CD4-positive, alpha-beta T cell treated with Interleukin-1 beta for 1 hour (primary cell): Measurements from ENCODE around the gene CEP70.
"Not testable (repeated sequence)": the region's sequence is repeated elsewhere in the genome, so short reads cannot be mapped to it uniquely, and the experiment has no call there.

Experiments used
- DNase-seq, 2 donors: peaks; one replicate each; pipeline ENCODE4 v3.0.0-alpha.2; 2020 to 2022

The CEP70 gene

GRCh38 chr3:138588445-138588844 lies 5.6 kb downstream of the CEP70 start:
- DNase-seq: no peak

DNA sequence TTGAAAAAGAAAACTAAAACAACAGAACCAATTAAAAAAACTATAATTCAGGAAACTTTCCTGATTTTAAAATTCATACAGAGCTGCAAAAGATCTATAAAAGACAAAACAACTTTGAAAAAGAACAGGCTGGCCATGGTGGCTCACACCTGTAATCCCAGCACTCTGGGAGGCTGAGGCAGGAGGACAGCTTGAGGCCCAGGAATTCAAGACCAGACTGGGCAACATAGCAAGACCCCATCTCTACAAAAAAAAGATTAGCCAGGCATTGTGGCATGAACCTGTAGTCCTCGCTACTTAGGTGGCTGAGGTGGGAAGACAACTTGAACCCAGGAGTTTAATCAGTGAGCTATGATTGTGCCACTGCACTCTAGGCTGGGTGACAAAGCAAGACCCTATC lies 6.7 kb downstream of the CEP70 start:
- no peak for DNase-seq

DNA sequence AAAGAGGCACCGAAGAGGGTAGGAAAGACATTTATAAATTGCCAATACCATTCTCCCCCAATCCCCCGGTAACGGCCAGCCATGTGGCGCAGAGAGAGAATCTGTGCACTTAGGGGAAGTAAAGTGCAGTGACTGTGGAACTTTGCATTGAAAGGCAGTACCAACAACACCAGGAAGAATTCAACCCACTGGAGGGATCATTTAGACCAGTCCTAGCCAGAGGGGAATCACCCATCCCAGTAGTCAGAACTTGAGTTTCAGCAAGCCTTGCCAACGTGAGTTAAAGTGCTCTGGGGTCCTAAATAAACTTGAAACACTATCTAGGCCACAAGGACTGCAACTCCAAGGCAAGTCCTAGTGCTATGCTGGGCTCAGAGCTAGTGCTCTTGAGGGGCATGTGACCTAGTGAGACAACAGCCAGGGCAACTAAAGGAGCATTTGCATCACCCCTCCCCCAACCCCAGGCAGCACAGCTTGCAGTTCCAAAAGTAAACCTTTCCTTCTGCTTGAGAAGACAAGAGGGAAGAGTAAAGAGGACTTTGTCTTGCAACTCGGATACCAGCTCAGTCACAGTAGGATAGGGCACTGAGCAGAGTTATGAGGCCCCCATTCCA lies 15.0 kb downstream of the CEP70 start:
- DNase-seq: no peak

DNA sequence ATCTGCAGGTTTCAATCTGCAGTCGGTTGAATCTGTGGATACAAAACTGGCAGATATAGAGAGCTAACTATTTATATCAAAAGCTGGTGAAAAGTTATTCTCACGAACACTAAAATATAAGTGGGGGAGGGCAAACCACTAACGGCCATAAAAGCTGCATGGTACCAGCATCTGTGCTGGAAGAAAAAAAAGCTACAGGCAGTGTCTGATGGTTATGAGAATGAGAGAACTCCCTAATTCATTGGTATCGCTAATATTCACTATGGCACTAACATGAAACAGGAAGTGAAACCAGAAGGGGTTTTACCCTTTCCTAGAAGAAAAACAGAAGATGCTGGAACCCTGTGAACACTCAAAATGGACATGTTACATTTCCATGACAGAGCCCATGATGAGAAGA lies 15.9 kb downstream of the CEP70 start:
- DNase-seq: peak in 1 of 2 donors; percentile 11

GRCh38 chr3:138573138-138573537 lies 20.9 kb downstream of the CEP70 start:
- no peak for DNase-seq

GRCh38 chr3:138569624-138570023 lies 24.4 kb downstream of the CEP70 start:
- not testable (repeated sequence) for DNase-seq

- no peak for DNase-seq
These were observed 25.0 kb downstream of the CEP70 start for GRCh38 chr3:138569090-138569489.

DNA sequence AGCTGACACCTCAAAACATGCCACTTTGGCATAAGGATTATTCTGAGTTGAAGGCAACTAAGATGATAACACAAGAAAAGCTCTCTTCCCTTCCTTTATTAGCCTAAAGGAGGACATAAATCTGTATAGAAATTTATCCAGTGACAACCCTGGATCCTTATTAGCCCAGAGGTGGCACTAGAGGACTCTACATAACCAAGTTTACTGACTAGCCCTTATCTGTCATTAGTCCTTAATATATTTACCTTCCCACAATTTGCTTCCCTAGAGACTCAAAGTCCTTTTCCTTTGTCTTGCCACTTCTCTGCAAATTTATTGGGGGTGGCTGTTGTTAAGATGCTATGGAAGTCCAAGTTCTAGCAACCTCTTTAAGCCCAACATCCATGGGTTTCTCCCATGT lies 26.7 kb downstream of the CEP70 start:
- DNase-seq: no peak

DNA sequence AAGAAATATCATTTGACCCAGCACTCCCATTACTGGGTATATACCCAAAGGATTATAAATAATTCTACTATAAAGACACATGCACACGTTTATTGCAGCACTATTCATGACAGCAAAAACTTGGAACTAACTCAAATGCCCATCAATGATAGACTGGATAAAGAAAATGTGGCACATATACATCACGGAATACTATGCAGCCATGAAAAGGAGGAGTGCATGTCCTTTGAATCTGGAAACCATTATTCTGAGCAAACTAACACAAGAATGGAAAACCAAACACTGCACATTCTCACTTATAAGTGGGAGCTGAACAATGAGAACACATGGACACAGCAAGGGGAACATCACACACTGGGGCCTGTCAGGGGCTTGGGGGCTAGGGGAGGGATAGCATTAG lies 27.8 kb downstream of the CEP70 start:
- not testable (repeated sequence) for DNase-seq

GRCh38 chr3:138562902-138563301 lies 31.2 kb downstream of the CEP70 start:
- not testable (repeated sequence) for DNase-seq

GRCh38 chr3:138560501-138560900 lies 33.6 kb downstream of the CEP70 start:
- DNase-seq: no peak

DNA sequence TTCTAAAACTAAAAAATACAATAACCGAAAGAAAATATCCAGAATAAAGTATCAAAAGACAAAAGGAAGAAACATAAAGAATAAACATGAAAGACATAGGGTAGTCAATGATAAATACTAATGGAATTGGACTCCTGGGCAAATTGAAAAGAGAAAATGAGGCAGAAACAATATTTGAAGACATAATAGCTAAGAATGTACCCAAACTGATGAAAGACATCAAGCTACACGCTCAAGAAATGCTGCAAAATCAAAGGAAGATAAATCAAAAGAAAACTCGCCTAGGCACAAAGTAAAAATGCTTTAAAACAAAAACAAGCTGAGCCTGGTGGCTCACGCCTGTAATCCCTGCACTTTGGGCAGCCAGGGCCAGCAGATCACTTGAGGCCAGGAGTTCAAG lies 34.9 kb downstream of the CEP70 start:
- no peak for DNase-seq

DNA sequence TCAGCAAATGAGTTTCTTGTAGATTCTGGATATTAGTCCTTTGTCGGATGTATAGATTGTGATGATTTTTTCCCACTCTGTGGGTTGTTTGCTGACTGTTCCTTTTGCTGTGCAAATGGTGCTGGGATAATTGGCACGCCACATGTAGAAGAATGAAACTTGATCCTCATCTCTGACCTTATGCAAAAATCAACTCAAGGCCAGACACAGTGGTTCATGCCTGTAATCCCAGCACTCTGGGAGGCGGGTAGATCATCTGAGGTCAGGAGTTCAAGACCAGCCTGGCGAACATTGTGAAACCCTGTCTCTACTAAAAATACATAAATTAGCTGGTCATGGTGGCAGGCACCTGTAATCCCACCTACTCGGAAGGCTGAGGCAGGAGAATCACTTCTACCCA lies 39.3 kb downstream of the CEP70 start:
- DNase-seq: not testable (repeated sequence)

GRCh38 chr3:138550958-138551357 lies 43.1 kb downstream of the CEP70 start:
- DNase-seq: not testable (repeated sequence)

- no peak for DNase-seq
These were observed 44.7 kb downstream of the CEP70 start for GRCh38 chr3:138549179-138549977.

DNA sequence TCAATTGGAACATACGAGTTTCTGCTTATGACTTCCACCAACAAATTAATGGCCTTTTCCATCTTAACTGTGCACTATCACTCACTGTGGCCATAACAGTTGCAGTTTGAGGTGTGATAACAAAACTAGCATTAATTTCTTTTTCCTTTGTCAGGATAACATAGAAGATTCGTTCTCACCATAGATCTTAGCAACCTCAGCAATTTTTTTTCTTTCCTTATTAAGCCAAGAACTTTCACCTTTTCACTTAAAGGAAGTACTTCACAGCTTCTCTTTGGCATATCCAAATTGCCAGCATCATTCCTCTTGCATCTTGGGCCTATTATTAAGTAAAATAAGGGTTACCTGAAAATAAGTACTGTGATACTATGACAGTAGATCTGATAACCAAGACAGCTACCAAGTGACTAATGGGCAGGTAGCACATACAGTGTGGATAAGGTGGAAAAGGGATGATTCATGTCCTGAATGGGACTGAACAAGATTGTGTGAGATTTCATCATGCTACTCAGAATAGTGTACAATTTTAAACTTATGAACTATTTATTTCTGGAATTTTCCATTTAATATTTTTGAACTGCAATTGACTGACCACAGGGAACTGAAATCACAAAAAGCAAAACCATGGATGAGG lies 46.6 kb downstream of the CEP70 start:
- no peak for DNase-seq

GRCh38 chr3:138544546-138544945 lies 49.5 kb downstream of the CEP70 start:
- DNase-seq: no peak

- no peak for DNase-seq
These were observed 51.1 kb downstream of the CEP70 start for GRCh38 chr3:138542977-138543376.

- no peak for DNase-seq
These were observed 54.7 kb downstream of the CEP70 start for GRCh38 chr3:138539352-138539751.

DNA sequence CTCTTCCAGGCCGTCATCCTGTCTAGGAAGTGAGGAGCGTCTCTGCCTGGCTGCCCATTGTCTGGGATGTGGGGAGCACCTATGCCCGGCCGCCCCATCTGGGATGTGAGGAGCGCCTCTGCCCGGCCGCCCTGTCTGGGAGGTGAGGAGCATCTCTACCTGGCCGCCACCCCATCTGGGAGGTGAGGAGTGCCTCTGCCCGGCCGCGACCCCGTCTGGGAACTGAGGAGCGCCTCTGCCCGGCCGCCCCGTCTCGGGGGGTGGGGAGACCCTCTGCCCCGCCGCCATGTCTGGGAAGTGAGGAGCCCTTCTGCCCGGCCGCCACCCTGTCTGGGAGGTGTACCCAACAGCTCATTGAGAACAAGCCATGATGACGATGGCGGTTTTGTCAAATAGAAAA lies 72.6 kb downstream of the CEP70 start:
- DNase-seq: not testable (repeated sequence)

GRCh38 chr3:138513090-138513843 lies 80.8 kb downstream of the CEP70 start:
- no peak for DNase-seq

- DNase-seq: no peak
These were observed 82.1 kb downstream of the CEP70 start for GRCh38 chr3:138511945-138512344.

DNA sequence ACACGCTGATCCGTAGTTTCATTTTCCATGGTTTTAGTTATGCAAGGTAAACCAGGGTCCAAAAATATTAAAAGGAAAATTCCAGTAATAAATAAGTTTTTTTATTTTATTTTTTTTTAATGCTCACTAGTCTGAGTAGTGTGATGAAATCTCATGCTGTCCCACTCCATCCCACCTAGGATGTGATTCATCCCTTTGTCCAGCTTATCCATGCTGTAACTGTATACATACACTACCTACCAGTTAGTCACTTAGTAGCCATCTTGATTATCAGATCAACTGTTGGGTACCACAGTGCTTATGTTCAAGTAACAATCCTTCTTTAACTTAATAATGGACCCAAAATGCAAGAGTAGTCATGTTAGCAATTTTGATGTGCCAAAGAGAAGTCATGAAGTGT lies 84.5 kb downstream of the CEP70 start:
- DNase-seq: no peak
